Measurements from ENCODE around the gene COX6B2. TPM values are rescaled to one million over a fixed set of nuclear protein-coding genes. Genes with fewer than 3 reads are reported as not detected.

Gene COX6B2
- total and polyA plus RNA-seq, 2 of the 13 experiments (the other 11 are each of a cell fraction or from before 2014, with no cell fraction given), result 0.21 TPM; not detected in 1

- TF ChIP-seq HNF1A (IDR thresholded peaks at IDR 0.05; ENCODE audit: low read depth) (no peak), HNF1A (CRISPR knock-in tag; IDR thresholded peaks at IDR 0.05; ENCODE audit: borderline replicate concordance) (0 out of 2 replicates have a peak, but pooled peaks have one; percentile 46), ZFP36L1 (CRISPR knock-in tag; IDR thresholded peaks at IDR 0.05) (no peak), ZNF431 (CRISPR knock-in tag; IDR thresholded peaks at IDR 0.05; ENCODE audit: borderline replicate concordance, low read depth) (0 out of 2 replicates have a peak, but pooled peaks have one; percentile 31), GPN1 (CRISPR knock-in tag; IDR thresholded peaks at IDR 0.05; ENCODE audit: borderline replicate concordance) (no peak), ZMAT5 (CRISPR knock-in tag; IDR thresholded peaks at IDR 0.05; ENCODE audit: borderline replicate concordance, low read depth) (no peak), TBL1XR1 (IDR thresholded peaks at IDR 0.05; ENCODE audit: borderline replicate concordance, low read length, partially characterized antibody) (peak; percentile 60), ZNF773 (CRISPR knock-in tag; IDR thresholded peaks at IDR 0.05; ENCODE audit: borderline replicate concordance) (no peak), SIX4 (CRISPR knock-in tag; IDR thresholded peaks at IDR 0.05) (0 out of 2 replicates have a peak, but pooled peaks have one; percentile 26), ZNF143 (CRISPR knock-in tag; IDR thresholded peaks at IDR 0.05) (no peak), ELF4 (CRISPR knock-in tag; IDR thresholded peaks at IDR 0.05; ENCODE audit: borderline replicate concordance) (no peak), KAT7 (CRISPR knock-in tag; IDR thresholded peaks at IDR 0.05; ENCODE audit: borderline replicate concordance) (no peak), E2F5 (CRISPR knock-in tag; conservative IDR thresholded peaks at IDR 0.05) (no peak), ZNF75D (CRISPR knock-in tag; IDR thresholded peaks at IDR 0.05; ENCODE audit: borderline replicate concordance) (no peak), PPARG (CRISPR knock-in tag; conservative IDR thresholded peaks at IDR 0.05) (peak; percentile 43; the same call in 1 of the 2 replicates), SP4 (CRISPR knock-in tag; IDR thresholded peaks at IDR 0.05) (no peak), E2F1 (CRISPR knock-in tag; IDR thresholded peaks at IDR 0.05) (no peak), REPIN1 (CRISPR knock-in tag; IDR thresholded peaks at IDR 0.05; ENCODE audit: borderline replicate concordance, low read depth) (peak; percentile 22; the same call in 1 of the 2 replicates), UBTF (CRISPR knock-in tag; IDR thresholded peaks at IDR 0.05) (peak; percentile 46), ZNF704 (CRISPR knock-in tag; IDR thresholded peaks at IDR 0.05; ENCODE audit: borderline replicate concordance) (no peak)
These were observed 20.6 kb downstream of the COX6B2 start (continued) for GRCh38 chr19:55333870-55334269.

All from HepG2 (cell line).